ENCODE results near the gene ARHGEF17.

ARHGEF17 gene

GRCh38 chr11:73359930-73360742, 52.1 kb downstream of the ARHGEF17 start:
- peak; percentile 7 for DNase-seq

DNA sequence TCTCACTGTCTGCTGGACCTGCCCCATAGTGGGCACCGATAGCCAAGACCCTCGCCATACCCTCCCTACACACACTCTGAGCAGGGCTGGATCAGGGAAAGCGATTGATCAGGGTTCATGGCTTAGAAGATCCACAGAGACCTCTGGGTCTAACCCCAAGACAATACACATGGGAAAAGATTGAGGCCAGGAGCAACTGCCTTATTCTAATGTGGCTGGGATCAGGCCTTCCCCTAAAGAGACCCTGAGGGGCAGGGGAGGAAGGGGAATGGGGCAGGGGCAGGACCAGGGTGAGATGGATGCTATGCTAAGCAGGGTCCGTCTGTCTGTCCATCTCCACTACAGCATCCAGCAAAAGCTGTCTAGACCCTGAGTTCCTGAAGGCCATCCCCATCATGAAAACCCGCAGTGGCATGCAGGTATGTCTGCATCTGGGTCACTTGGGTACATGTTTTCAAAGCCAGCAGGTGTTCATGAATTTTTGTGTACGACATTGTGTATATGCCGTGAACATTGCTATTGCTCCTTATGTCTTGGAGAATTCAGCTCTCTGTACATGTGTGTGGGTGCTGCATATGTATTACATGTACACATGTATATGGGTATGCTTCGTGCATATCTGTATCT, 52.8 kb downstream of the ARHGEF17 start:
- DNase-seq, result no peak

DNA sequence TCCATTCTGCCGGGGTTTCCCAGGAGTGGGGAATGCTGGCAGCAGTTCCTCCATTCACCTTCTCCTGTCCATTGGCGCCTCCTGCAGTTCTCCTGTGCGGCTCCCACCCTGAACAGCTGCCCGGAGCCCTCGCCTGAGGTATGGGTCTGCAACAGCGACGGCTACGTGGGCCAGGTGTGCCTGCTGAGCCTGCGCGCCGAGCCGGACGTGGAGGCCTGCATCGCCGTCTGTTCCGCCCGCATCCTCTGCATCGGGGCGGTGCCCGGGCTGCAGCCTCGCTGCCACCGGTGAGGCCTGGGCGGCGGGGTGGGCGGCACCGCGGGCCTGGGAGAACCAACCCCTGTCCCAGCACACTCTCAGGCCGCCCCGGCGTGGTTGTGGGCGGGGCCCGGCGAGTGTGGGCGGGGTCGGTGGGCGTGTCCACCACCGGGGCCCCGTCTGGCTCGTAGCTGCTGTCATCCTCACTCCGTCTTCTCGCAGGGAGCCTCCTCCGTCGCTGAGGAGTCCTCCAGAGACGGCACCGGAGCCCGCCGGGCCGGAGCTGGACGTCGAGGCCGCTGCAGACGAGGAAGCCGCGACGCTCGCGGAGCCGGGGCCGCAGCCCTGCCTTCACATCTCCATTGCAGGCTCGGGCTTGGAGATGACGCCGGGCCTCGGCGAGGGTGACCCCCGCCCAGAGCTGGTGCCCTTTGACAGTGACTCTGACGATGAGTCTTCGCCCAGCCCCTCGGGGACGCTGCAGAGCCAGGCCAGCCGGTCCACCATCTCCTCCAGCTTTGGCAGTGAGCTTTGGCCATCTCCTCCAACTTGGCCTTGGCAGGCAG, 54.1 kb downstream of the ARHGEF17 start:
- DNase-seq, result no peak

GRCh38 chr11:73363147-73363546, 55.1 kb downstream of the ARHGEF17 start:
- DNase-seq, result no peak

GRCh38 chr11:73365352-73366264, 57.5 kb downstream of the ARHGEF17 start:
- no peak for DNase-seq

DNA sequence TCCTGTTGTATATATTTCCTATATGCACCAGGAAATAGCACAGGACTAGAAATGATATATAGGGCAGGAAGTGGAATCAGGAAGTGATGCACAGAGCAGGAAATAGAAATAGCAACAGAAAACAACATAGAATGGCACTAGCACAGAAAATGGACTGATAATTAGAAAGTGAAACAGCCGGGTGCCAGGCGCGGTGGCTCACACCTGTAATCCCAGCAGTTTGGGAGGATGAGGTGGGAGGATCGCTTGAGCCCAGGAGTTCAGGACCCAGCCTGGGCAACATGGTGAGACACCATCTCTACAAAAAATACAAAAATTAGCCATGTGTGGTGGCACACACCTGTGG, 58.2 kb downstream of the ARHGEF17 start:
- no peak for DNase-seq

GRCh38 chr11:73366953-73367352, 58.9 kb downstream of the ARHGEF17 start:
- no peak for DNase-seq

GRCh38 chr11:73367482-73368024, 59.5 kb downstream of the ARHGEF17 start:
- no peak for DNase-seq

- DNase-seq, result no peak
These were observed 64.4 kb downstream of the ARHGEF17 start for GRCh38 chr11:73372375-73372993.

DNA sequence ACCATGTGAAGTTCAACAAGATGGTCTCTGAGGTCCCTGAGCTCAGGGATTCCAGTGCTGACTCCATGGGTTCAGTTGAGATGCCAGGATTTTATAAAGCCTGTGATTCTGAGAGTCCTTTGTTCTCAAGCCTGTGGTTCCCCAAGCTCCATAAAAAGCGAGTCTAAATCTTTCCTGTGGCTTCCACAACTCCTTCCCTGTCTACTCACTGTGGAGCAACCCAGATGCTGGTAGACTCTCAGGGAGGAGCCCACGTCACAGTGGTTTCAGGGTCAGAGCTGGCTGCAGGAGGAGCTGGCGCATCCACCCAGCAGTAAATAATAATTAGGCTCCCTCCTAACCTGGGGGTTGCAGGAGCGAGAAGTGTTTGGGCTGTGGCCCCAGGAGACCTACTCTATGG, 66.1 kb downstream of the ARHGEF17 start:
- DNase-seq, result no peak

GRCh38 chr11:73375830-73376159, 67.7 kb downstream of the ARHGEF17 start:
- no peak for DNase-seq

GRCh38 chr11:73376160-73376802, 68.2 kb downstream of the ARHGEF17 start, which contains the start of gene RELT:
Gene RELT (plus strand): TSS chr11:73376399. CDS start chr11:73389137, 12,738 bp downstream.
- peak; percentile 88 for DNase-seq

DNA sequence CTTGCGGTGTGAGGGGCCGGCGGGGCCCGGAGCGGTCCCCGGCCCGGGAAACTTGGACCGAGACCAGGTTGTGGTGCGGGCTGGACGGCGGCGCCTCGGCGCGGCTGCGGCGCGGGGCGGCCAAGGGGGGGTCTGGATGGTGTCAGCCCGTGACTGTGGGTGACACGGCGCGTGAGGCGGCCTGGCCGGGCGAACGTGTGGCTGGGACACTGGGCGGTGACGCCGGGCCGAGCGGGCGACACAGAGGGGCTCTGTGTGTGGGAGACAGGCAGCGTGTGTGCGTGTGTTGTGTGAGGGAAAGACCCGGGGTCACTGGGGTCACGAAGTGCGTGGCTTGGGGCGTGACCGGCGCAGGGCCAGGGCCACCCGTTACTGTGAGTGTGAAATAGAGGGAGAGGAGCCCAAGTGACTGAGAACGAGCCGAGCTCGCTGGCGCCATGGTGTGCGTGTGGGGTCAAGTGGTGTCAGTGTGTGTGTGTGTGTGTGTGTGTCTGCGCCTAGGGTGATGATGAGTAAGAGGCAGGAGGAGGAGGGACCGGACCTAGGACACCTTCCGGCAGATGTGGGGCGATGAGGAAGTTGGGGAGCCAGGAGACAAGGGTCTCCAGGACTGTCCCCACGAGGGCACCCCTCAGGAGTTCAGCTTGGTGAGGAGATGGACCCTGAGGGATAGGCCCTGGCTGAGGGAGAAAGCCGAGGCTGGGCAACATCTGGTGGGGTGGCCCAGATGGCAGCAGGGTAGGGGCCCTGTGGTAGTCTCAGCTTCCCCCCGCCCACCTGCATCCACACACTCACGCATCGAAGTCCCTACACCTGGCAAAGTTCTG, 68.9 kb downstream of the ARHGEF17 start:
- DNase-seq, result peak; percentile 33

DNA sequence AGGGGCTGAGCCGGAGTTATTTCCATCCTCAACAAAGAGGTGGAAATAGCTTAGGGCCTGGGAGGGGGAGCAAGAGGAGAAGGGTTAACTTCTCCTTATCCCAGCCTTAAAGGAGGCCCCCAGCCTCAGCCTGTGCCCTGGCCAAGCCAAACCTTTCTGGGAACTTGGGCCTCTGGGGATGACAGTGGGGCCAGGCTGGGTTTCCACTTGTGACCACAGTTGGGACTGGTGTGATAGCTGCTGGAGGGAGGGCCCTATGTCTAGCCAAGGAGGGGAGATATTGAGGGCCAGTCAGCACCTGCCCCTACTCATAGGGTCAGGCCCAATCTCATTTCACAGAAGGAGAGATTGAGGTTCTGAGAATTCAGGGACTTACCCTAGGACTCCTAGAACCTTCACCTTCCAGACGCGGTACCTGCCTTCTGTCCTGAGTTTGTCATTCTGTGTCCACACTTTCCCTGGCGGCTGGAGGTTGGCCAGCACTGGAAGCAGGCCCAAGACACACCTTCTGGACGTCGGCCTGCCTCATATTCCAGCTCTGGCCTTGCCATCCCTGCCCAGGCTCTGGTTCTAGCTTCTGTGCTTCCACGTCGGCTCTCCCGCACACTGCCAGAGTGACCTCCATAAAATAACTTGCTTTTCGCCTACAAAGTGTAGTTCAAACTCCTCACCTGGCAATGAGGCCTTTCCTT, 71.3 kb downstream of the ARHGEF17 start:
- no peak for DNase-seq

GRCh38 chr11:73380331-73380730, 72.3 kb downstream of the ARHGEF17 start:
- DNase-seq, result no peak

- DNase-seq, result no peak
These were observed 72.9 kb downstream of the ARHGEF17 start for GRCh38 chr11:73380897-73381410.

GRCh38 chr11:73381589-73381988, 73.5 kb downstream of the ARHGEF17 start:
- DNase-seq, result no peak

GRCh38 chr11:73382183-73382582, 74.1 kb downstream of the ARHGEF17 start:
- no peak for DNase-seq

DNA sequence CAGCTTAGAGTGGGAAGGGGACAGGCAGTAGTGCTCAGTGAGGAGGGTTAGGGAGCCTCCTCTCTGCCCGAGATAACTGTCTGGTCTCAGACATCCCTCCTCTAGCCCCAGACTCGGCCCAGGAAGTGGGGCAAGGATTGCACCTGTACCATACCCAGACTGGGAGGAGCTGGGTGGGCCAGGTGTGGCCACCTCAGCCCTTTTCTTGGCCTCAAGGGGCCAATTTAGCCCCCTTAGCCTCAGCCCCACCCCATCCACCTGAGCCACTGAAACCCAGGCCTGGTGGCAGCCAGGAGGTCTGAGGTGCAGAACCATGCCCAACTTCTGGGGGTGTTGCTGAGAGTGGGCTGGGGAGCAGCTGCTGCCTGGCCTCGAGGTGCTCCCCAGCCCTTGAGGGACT, 74.7 kb downstream of the ARHGEF17 start:
- no peak for DNase-seq
